Esophagus mucosa (tissue), 1 donor: ENCODE data around the gene BTBD2. TPM values are rescaled to one million over a fixed set of nuclear protein-coding genes. Genes with fewer than 3 reads are reported as not detected.

Source experiments
- ATAC-seq: fragments of 200-7000 bp; cut with Tn5 transposase; one replicate; pipeline ENCODE4 v1.9.1; 2020
- total RNA-seq: library from RNA; stranded (reverse); gene quantifications from one replicate; pipeline ENCODE4 v1.2.4, GENCODE V29; 2023
- donor health status: DM: yes; HTN: yes; CAD: no.

The BTBD2 gene
- total RNA-seq: 68.6 TPM

DNA sequence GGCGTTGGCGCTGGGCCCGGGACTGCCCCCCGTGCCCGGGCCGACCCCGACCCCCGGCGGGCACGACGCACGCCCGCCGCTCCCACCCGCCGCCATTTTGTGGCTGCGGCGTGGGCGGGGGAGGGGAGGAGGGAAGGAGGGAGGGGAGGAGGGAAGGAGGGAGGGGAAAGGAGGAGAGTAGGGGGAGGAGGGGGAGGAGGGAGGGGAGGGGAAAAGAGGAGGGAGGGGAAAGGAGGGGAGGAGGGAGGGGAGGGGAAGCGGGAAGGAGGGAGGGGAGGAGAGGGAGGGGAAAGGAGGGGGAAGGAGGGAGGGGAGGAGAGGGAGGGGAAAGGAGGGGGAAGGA is at the start of gene BTBD2:
Gene BTBD2, minus strand, starts transcription at position 107 of the 343 bp plus-strand sequence. Its CDS starts 11 bp downstream, at position 96.
- no peak for ATAC-seq

DNA sequence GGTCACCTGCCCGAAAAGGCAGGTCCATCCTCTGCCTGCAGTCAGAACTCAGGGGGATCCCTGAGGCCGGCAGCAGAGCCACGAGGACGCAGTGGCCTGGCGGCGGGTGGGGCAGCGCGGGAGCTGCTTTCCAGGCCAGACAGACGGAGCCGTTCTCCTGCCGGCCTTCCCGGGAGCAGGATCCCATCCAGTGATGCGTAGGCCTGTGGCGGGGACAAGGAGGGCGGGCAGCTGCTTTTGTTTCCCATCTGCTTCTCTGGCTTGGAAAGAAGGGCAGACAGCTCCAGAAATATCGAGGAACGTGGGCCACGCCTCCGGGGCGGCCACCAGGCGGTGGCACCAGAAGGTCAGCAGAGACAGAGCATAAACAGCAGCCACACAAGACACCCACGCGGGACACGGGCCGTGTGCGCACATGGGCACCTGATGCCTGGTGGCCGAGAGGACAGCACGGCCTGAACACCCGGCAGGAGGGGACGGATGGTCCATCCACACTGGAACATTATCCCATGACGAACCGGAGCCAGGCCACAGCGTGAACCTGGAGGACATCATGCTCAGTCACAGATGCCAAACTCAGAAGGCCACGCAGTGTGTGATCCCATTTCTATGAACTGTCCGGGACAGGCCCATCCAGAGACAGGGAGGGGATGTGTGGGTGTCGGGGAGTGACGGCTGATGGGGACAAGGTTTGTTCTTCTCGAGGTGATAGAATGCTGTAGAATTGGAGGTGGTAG is 49.4 kb upstream of the BTBD2 start:
- no peak for ATAC-seq

- ATAC-seq: no peak
Measured at GRCh38 chr19:2064395-2064787, 48.9 kb upstream of the BTBD2 start.

DNA sequence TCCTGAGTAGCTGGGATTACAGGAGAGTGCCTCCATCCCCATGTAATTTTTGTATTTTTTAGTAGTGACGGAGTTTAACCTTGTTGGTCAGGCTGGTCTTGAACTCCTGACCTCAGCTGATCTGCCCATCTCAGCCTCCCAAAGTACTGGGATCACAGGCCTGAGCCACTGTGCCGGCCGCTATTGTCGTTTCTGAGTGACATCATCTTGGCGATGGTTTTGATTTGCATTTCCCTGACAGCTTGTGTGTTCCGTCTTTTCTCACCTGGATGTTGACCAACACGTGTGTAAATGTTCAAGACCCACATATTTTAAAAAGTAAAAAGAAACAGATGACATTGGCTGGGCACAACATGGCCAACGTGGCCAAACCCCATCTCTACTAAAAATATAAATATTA is 48.3 kb upstream of the BTBD2 start:
- ATAC-seq: no peak

DNA sequence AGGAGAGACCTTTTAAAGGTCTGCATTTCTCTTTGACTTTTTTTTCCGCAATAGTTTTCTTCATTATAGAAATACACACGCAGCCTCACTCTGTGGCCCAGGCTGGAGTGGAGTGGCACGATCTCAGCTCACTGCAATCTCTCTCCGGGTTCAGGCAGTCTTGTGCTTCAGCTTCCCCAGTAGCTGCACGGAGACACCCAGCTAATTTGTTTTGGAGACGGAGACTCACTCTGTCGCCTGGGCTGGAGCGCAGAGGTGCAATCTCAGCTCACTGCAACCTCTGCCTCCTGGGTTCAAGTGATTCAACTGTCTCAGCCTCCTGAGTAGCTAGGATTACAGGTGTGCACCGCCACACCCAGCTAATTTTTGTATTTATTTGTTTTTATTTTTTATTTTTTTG is 47.3 kb upstream of the BTBD2 start:
- ATAC-seq: no peak

DNA sequence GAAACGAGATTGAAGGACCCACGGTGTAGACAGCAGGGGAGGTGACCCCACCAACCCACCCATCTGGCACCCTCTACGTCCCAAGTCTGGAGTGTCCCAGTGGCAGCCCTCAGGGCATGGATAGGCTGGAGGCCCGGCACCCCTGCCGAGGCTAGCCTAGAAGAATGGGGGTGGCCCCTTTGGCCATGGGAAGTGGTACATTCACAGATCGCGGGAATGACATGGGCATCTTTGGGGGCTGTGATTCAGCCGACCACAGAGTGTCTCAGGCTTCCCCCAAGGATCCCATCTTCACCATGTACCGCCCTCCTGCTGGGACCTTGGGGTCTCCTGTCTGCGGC is 46.8 kb upstream of the BTBD2 start:
- no peak for ATAC-seq

DNA sequence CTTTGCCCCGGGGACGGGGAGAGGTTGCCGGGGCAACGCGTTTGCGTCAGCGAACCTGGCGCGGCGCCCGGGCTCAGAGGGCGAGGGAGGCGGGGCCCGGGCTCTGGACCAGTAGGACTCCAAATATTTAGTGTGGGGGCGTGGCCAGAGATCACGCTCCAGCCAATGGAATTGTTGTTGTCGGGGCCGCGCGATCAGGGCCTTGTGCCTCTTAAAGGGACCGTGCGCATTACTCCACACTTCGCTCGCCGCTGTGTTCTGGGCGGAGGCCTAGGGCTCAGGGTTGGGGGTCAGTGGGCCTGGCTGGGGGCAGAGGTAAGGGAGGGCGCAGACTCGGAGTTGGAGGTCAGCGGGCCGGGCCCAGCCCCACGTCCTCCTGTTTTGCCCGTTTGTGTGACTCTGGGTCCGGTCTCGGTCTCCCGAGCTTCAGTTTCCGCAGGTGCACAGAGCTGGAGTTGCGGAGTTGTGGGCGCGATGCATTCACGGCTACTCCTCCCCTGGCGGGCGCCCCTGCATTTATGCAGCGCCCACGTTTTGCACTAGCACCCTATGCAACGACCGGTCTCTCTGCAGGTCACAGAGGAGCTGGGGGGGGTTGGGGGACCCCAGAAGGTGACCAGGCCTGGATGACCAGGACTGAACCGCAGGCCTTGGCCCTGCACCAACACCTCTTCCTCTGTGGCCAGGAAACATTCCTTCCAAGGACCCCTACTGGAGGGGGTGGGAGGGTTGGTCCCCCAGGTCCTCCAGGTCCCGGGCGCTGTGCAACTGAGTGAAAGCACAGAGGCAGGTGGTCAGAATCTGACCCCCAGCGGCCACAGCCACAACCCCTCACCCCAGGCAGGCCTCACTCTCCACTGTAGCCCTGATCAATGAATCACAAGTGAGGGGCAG is 46.2 kb upstream of the BTBD2 start:
- peak; percentile 81 for ATAC-seq

DNA sequence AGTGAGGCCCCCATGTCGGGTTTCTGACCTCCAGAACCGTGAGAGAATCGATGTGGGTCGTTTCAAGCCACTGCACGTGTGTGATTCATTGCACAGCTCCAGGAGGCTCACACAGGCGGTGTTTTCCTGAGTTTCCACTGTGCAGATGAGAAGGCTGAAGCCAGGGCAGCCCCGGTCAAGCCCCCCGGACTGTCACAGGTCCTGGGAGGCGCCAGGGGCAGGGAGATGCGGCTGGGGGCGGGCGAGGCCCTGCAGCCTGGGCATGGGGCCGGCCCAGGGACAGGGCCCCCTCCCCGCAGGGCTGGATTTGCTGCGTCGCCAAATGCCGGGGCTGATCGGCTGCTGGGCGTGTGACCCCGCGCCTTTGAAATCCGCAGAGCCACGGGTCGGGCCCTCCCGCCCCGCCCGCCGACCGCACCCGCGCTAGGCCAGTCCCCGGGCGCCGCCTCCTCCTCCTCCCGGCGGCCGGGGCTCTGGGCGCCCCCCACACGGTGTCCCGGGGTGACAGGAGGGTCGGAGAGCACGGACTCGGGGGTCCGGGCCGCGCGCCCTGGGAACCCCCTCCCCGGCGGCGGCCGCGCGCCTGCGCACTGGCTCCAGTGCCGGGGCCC is 45.5 kb upstream of the BTBD2 start:
- ATAC-seq: peak; percentile 45

GRCh38 chr19:2059422-2060201 is 44.1 kb upstream of the BTBD2 start:
- peak; percentile 73 for ATAC-seq

DNA sequence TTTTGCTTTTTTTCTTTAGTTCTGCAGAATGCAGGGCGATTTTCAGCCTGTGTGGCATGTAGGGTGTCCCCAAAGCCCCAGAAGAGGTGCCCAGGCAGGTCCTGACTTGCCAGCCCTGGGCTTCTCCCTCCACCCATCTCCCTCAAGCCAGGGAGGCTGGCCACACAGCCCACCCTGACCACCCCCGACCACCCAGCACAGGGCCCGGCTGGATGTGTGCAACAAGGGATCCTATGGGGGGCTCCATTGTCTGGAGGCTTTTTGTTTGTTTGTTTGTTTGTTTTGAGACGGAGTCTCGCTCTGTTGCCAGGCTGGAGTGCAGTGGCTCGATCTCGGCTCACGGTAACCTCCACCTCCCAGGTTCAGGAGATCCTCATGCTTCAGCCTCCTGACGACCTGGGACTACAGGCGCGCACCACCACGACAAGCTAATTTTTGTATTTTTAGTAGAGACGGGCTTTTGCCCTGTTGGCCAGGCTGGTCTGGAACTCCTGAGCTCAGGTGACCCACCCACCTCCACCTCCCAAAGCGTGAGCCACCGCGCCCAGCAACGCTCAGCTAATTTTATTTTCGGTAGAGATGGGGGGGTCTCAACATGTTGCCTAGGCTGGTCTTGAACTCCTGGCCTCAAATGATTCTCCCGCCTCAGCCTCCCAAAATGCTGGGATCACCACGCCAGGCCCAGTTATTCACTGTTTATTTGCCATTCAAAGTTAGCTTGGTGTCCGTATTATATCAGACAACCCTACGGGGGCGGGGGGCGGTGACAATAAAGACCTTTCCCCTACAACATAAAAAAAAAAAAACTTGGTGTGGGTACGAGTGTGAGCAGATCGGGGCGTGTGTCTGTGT is 43.3 kb upstream of the BTBD2 start:
- no peak for ATAC-seq

DNA sequence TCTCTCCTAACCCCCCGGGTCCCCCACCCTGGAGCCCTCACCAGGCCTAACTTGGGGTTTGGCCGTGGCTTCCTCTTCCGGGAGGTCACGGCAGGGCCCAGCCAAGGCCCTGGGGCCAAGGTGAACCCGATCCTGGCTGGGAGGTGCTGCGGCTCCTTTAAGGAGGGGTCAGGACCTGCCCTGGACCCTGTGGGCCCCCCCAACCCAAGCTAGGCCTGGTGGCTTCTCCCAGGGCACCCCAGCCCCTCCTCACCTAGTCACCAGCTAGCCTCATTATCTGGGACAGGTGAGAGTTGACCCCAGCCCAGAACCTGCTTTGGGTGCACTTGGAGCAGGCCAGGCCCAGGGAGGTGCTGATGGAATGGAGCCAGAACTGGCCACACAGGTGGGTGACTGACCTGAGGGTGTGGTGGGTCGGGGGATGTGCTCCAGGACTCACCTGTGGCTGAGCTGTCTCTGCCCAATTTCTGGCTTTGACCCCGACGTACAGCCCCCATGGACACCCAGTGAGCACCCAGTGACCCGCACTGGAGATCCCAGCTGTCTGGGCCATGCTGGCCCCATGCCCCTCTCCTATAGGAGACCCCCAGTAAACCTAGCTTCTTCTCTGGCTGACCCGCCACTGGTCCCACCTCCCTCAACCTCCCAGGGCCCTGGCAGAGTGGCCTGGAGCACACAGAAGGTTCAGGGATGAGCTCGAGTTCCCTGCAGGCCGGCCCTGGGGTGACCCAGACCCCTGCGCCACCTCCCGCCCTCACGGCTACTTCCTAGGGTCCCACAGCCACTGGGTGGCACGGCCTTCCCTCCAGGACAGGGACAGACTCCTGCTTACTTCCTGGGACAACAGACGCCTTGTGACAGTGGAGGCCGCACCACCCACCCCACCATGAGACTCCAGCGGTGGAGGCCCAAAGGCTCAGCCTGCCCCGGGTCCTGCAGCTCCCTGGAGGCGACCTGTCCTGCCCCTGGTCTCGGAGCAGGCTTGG is 42.3 kb upstream of the BTBD2 start:
- no peak for ATAC-seq

GRCh38 chr19:2056837-2057192 is 41.3 kb upstream of the BTBD2 start:
- no peak for ATAC-seq

DNA sequence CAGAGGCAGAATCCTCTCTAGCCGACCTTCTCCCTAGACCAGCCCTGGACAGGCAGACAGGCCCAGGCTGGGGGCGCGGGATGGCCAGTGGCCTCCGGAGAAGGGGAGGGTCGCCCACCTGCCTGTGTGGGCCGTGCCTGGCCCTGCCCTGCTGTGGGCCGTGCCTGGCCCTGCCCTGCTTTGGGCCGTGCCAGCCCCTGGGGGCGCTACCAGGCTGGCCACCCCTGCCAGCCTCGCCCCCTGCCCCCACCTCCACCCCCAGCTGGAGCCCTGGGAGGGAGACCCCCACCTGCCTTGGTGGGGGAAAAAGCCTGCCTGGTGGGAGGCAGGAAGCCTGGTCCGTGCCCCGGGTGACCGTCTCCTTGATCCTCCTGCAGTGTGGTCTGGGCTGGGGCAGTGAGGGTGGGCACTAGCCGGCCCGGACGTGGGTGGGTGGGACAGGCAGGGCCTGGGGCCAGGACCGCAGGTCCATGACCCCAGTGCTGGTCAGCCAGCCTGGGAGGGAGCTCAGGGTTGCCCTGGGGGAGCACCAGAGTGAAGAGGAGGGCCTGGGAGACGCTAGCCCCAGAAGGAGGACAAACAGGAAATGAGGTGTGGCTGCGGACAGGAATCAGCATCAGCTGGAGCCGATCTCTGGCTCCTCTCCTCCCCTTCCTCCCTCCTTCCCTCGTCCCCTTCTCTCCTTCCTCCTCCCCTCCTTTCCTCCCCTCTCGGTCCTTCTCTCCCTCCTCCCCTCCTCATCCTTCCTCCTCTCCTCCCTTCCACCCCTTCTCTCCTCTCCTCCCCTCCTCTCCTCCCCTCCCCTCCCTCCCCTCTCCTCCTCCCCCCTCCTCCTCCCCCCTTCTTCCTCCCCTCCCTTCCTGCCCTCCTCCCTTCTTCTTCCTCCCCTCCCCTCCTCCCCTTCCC is 40.7 kb upstream of the BTBD2 start:
- ATAC-seq: no peak

DNA sequence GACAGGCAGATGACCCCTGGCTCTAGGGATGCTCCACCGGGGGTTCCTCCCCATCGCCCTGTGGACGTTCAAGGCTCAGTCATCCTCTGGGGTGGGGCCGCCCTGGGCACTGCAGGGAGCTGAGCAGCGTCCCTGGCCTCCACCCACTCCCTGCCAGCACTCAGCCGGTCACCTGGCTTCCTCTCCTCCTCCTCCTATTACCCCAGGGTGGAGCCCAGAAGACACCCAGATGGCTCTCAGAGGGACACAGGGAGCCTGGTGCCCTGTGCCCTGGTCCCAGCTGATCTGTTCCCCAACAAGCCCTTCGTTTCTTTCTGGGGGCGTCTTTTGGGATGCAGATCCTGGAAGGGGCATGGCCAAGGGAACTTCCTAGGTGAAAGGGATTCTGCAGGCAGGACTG is 39.2 kb upstream of the BTBD2 start:
- peak; percentile 5 for ATAC-seq

GRCh38 chr19:2053601-2054389 is 38.3 kb upstream of the BTBD2 start:
- no peak for ATAC-seq

GRCh38 chr19:2051773-2052704 is 36.5 kb upstream of the BTBD2 start:
- peak; percentile 27 for ATAC-seq

DNA sequence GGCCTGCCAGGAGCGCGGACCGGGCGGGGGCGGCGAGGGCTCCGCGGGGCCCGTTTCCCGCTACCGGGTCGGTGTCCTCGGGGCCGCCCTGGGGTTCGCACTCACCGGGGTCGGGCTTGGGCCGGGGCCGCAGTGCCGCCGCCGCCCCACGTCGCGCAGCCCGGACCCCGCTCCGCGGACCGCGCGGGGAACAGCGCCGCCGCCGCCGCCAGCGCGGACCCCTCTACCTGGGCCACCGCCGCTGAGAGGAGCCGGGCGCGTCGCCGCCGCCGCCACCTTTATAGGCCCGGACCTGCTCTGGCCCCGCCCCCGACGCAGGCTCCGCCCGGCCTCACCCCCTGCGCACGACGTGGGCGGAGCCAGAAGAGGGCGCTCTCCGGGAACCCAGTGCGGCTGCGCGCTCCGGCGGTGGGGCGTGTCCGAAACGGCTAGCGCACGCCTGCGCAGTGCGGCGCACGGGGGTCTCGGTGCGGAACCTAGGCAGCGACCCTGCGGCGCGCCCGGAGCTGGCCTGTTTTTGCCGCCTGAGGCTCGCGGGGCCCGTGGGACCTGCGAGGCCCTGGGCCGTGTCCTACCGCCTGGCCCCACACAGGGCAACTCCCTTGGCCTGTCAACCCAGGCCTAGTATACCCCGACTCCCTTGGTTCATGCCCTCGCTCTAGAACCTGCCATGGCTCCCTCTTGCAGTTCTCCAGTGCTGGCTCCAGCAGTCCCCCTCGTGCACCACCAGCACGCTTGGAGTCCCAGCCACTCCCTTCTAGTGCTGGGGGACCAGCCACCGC is 35.7 kb upstream of the BTBD2 start, which contains the start of gene MKNK2:
Gene MKNK2, minus strand, starts transcription at position 254 of the 782 bp plus-strand sequence. CDS start 393 bp downstream, outside the sequence.
- peak; percentile 74 for ATAC-seq
